ENCODE measurements around the gene HERC2. TPM values are rescaled to one million over a fixed set of nuclear protein-coding genes. Genes with fewer than 3 reads are reported as not detected.
"Not testable (repeated sequence)": the region's sequence is repeated elsewhere in the genome, so short reads cannot be mapped to it uniquely, and the experiment has no call there.

Gene HERC2
- total and polyA plus RNA-seq, 2 of the 8 experiments (the other 6 are each of a cell fraction or from before 2014, with no cell fraction given) = 83.0 to 88.7 TPM

- H4K20me1 ChIP-seq (replicated peaks in 1 of 2; ENCODE audit: control insufficient read depth in 1 of 2, insufficient read depth in 2 of 2, low read length in 2 of 2); H3K4me2 ChIP-seq (ENCODE audit: insufficient read depth in 1 of 2, low read depth in 2 of 2, low read length in 2 of 2); H3K9me3 ChIP-seq (ENCODE audit: insufficient read depth in 2 of 2, low read depth in 1 of 2, low read length in 1 of 2); H2BK20ac ChIP-seq (ENCODE audit: low read length); H3K79me2 ChIP-seq (ENCODE audit: control insufficient read depth in 1 of 2, insufficient read depth in 2 of 2, low read length in 2 of 2); H4K5ac ChIP-seq (ENCODE audit: insufficient read length, low read depth, low read length); H2AFZ ChIP-seq (ENCODE audit: low read length); H3K23me2 ChIP-seq (ENCODE audit: low read depth, low read length); DNase-seq (ENCODE audit: low read depth in 1 of 2, low spot score in 2 of 2); FAIRE-seq; H2BK15ac ChIP-seq (ENCODE audit: low read length); H4K91ac ChIP-seq (replicated peaks; ENCODE audit: insufficient read length, low read length); H3K27ac ChIP-seq (ENCODE audit: low read depth, low read length); H3K23ac ChIP-seq (ENCODE audit: insufficient read length); H3K14ac ChIP-seq (ENCODE audit: insufficient read length); H3K9ac ChIP-seq (replicated peaks in 1 of 4; ENCODE audit: extremely low read depth in 1 of 4, low read depth in 3 of 4, low read length in 3 of 4); H2BK120ac ChIP-seq (replicated peaks; ENCODE audit: low read depth, low read length); H3K79me1 ChIP-seq (ENCODE audit: low read depth, low read length); H3K4ac ChIP-seq (replicated peaks; ENCODE audit: insufficient read length, low read depth, low read length); H3K4me3 ChIP-seq (ENCODE audit: extremely low read depth in 1 of 4, insufficient read depth in 2 of 4, low read depth in 3 of 4, low read length in 4 of 4); H3K18ac ChIP-seq (ENCODE audit: extremely low read depth, low read length); H4K8ac ChIP-seq (ENCODE audit: extremely low read depth, insufficient read depth, low read length); H3K27me3 ChIP-seq (replicated peaks in 1 of 4; ENCODE audit: control insufficient read depth in 3 of 4, extremely low read depth in 1 of 4, insufficient read depth in 3 of 4, low read length in 3 of 4); H3K4me1 ChIP-seq (replicated peaks in 1 of 4; ENCODE audit: control insufficient read depth in 3 of 4, insufficient read depth in 4 of 4, low read length in 3 of 4); POLR2A ChIA-PET (ENCODE audit: partially characterized antibody); CTCF ChIA-PET (ENCODE audit: partially characterized antibody); H2AK5ac ChIP-seq (ENCODE audit: low read depth, low read length); H2BK12ac ChIP-seq (ENCODE audit: low read depth, low read length); H2BK5ac ChIP-seq (ENCODE audit: low read depth, low read length); H3K56ac ChIP-seq (replicated peaks; ENCODE audit: insufficient read length, low read depth, low read length): not testable (repeated sequence)
- WGBS, 2 experiments (ENCODE audit: extremely low coverage in 1 of 2, insufficient coverage in 1 of 2, insufficient read length in 1 of 2, insufficient replicate concordance in 2 of 2, low coverage in 1 of 2, low lambda C conversion rate in 2 of 2, missing lambda C conversion rate in 1 of 2) = 84% methylated on average over 3 of the region's 23 CpGs; no CpG with 5 or more reads in 1 of the 2 experiments
- peaks cover 2 to 21% (median 10%) of the 10 kb centered on the region in 4 experiments; a peak in 6 of 8 replicates for H3K36me3 ChIP-seq (ENCODE audit: control insufficient read depth in 2 of 4, insufficient read depth in 4 of 4, low read length in 3 of 4)
These were observed 119.9 kb downstream of the HERC2 start for GRCh38 chr15:28202124-28202523.

- H3K4me1 ChIP-seq (replicated peaks in 1 of 4; ENCODE audit: control insufficient read depth in 3 of 4, insufficient read depth in 4 of 4, low read length in 3 of 4); H3K9me3 ChIP-seq (ENCODE audit: insufficient read depth in 2 of 2, low read depth in 1 of 2, low read length in 1 of 2); POLR2A ChIA-PET (ENCODE audit: partially characterized antibody); FAIRE-seq; H3K27ac ChIP-seq (ENCODE audit: low read depth, low read length); H3K4ac ChIP-seq (replicated peaks; ENCODE audit: insufficient read length, low read depth, low read length); H2AFZ ChIP-seq (ENCODE audit: low read length); H3K9ac ChIP-seq (replicated peaks in 1 of 4; ENCODE audit: extremely low read depth in 1 of 4, low read depth in 3 of 4, low read length in 3 of 4); H3K23me2 ChIP-seq (ENCODE audit: low read depth, low read length); H2BK120ac ChIP-seq (replicated peaks; ENCODE audit: low read depth, low read length); H4K5ac ChIP-seq (ENCODE audit: insufficient read length, low read depth, low read length); H3K79me2 ChIP-seq (ENCODE audit: control insufficient read depth in 1 of 2, insufficient read depth in 2 of 2, low read length in 2 of 2); H3K23ac ChIP-seq (ENCODE audit: insufficient read length); H2BK5ac ChIP-seq (ENCODE audit: low read depth, low read length); H3K4me3 ChIP-seq (ENCODE audit: extremely low read depth in 1 of 4, insufficient read depth in 2 of 4, low read depth in 3 of 4, low read length in 4 of 4); H3K27me3 ChIP-seq (replicated peaks in 1 of 4; ENCODE audit: control insufficient read depth in 3 of 4, extremely low read depth in 1 of 4, insufficient read depth in 3 of 4, low read length in 3 of 4); H2AK5ac ChIP-seq (ENCODE audit: low read depth, low read length); H4K20me1 ChIP-seq (replicated peaks in 1 of 2; ENCODE audit: control insufficient read depth in 1 of 2, insufficient read depth in 2 of 2, low read length in 2 of 2); H3K18ac ChIP-seq (ENCODE audit: extremely low read depth, low read length); H4K91ac ChIP-seq (replicated peaks; ENCODE audit: insufficient read length, low read length); H2BK12ac ChIP-seq (ENCODE audit: low read depth, low read length); DNase-seq (ENCODE audit: low read depth in 1 of 2, low spot score in 2 of 2); H3K56ac ChIP-seq (replicated peaks; ENCODE audit: insufficient read length, low read depth, low read length); CTCF ChIA-PET (ENCODE audit: partially characterized antibody); H2BK15ac ChIP-seq (ENCODE audit: low read length); H3K79me1 ChIP-seq (ENCODE audit: low read depth, low read length); H3K4me2 ChIP-seq (ENCODE audit: insufficient read depth in 1 of 2, low read depth in 2 of 2, low read length in 2 of 2); H4K8ac ChIP-seq (ENCODE audit: extremely low read depth, insufficient read depth, low read length); H3K14ac ChIP-seq (ENCODE audit: insufficient read length); H2BK20ac ChIP-seq (ENCODE audit: low read length): not testable (repeated sequence)
- H3K36me3 ChIP-seq (ENCODE audit: control insufficient read depth in 2 of 4, insufficient read depth in 4 of 4, low read length in 3 of 4) = peaks cover 0 to 21% (median 11%) of the 10 kb centered on the region in 4 experiments; a peak in 5 of 8 replicates
- WGBS, 2 experiments (ENCODE audit: extremely low coverage in 1 of 2, insufficient coverage in 1 of 2, insufficient read length in 1 of 2, insufficient replicate concordance in 2 of 2, low coverage in 1 of 2, low lambda C conversion rate in 2 of 2, missing lambda C conversion rate in 1 of 2) = 91% methylated on average over 2 of the region's 2 CpGs; no CpG with 5 or more reads in 1 of the 2 experiments
These were observed 123.8 kb downstream of the HERC2 start for GRCh38 chr15:28198215-28198614.
